OCI-LY3 (cell line): ENCODE data around the gene PLD3.

Experiments
- H2AFZ ChIP-seq: fragments of 200-600, 300-600 bp; shearing (Covaris generic); 2 replicates; pipeline ENCODE4 v1.6.0; 2014; ENCODE audit warnings: antibody characterized with exemption, low read depth, low read length
- H3K27ac ChIP-seq: fragments of 200-600, 300-600 bp; sonication (generic); 2 replicates; pipeline ENCODE4 v1.5.1; 2014; ENCODE audit warnings: mild to moderate bottlenecking, low read length, moderate library complexity, mixed read lengths
- H3K27me3 ChIP-seq: fragments of 200-600, 300-600 bp; sonication (generic); 2 replicates; pipeline ENCODE4 v1.6.1; 2014; ENCODE audit warnings: low read depth, low read length, mixed read lengths
- H3K36me3 ChIP-seq: fragments of 200-600, 300-600 bp; sonication (generic); replicated peaks from 2 replicates; pipeline ENCODE3; 2014; ENCODE audit warnings: low read depth, low read length, mixed read lengths
- H3K4me1 ChIP-seq: fragments of 300-600, 200-600 bp; sonication (generic); 2 replicates; pipeline ENCODE4 v1.6.1; 2014; ENCODE audit warnings: low read length, mixed read lengths
- H3K4me2 ChIP-seq: fragments of 200-600, 300-600 bp; sonication (generic); 2 replicates; pipeline ENCODE4 v1.6.1; 2014; ENCODE audit warnings: low read length, mixed read lengths
- H3K4me3 ChIP-seq: fragments of 300-600, 200-600 bp; sonication (generic); 2 replicates; pipeline ENCODE4 v1.5.1; 2014; ENCODE audit warnings: antibody characterized with exemption, mild to moderate bottlenecking, low read length, moderate library complexity
- H3K79me2 ChIP-seq: fragments of 300-600, 200-600 bp; shearing (Covaris generic); 2 replicates; pipeline ENCODE4 v1.6.1; 2014; ENCODE audit warnings: mild to moderate bottlenecking, low read length, mixed read lengths
- H3K9ac ChIP-seq: fragments of 300-600, 200-600 bp; shearing (Covaris generic); 2 replicates; pipeline ENCODE4 v1.6.0; 2014; ENCODE audit warnings: mild to moderate bottlenecking, low read length, moderate library complexity
- H3K9me3 ChIP-seq: fragments of 200-600, 300-600 bp; shearing (Covaris generic); 2 replicates; pipeline ENCODE4 v1.6.1; 2014; ENCODE audit warnings: low read length, mixed read lengths; ENCODE audit not compliant: insufficient read depth
- H4K20me1 ChIP-seq: fragments of 200-600, 300-600 bp; sonication (generic); 2 replicates; pipeline ENCODE4 v1.6.1; 2016; ENCODE audit warnings: low read length, mixed read lengths; ENCODE audit not compliant: insufficient read depth
- EZH2phosphoT487 ChIP-seq: fragments of 200-600 bp; shearing (Covaris generic); IDR thresholded peaks from 2 replicates; pipeline ENCODE4 v1.6.1; 2018; ENCODE audit warnings: antibody characterized with exemption, mixed run types, low read depth
- TF ChIP-seq, protein P1 (sequence below): fragments of 200-600, 300-600 bp; sonication (generic); IDR thresholded peaks from 2 replicates; pipeline ENCODE4 v1.5.1; 2014; ENCODE audit warnings: antibody characterized with exemption, low read length, low read depth

PLD3 gene

DNA sequence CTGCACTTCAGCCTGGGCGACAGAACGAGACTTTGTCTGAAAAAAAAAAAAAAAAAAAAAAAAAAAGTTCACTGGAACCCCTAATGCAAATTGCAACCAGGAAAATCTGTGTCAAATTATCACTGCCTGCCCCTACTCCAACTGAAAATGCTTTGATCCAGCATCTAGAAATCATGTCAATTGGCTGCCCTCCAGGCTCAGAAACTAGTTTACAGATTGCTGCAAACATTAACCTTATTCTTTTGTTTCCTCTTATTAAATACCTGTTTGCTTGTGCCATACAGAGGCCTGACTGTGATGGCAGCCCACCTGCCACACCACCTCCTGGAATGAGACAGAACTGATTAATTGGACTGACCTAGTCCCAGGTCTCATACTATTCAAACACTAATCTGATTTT is 44.7 kb upstream of the PLD3 start:
- Histone ChIP-seq H3K27me3 (no peaks in the 10 kb centered on the region), H3K9me3 (no peaks in the 10 kb centered on the region), H3K4me3 (no peak overlapping the region), H3K36me3 (no peaks in the 10 kb centered on the region), H3K27ac (no peak overlapping the region), H3K9ac (no peak overlapping the region), H4K20me1 (no peaks in the 10 kb centered on the region), H2AFZ (no peak overlapping the region), H3K4me1 (no peaks in the 10 kb centered on the region), H3K79me2 (no peaks in the 10 kb centered on the region), H3K4me2 (no peak overlapping the region)
- TF ChIP-seq, protein P1, sequence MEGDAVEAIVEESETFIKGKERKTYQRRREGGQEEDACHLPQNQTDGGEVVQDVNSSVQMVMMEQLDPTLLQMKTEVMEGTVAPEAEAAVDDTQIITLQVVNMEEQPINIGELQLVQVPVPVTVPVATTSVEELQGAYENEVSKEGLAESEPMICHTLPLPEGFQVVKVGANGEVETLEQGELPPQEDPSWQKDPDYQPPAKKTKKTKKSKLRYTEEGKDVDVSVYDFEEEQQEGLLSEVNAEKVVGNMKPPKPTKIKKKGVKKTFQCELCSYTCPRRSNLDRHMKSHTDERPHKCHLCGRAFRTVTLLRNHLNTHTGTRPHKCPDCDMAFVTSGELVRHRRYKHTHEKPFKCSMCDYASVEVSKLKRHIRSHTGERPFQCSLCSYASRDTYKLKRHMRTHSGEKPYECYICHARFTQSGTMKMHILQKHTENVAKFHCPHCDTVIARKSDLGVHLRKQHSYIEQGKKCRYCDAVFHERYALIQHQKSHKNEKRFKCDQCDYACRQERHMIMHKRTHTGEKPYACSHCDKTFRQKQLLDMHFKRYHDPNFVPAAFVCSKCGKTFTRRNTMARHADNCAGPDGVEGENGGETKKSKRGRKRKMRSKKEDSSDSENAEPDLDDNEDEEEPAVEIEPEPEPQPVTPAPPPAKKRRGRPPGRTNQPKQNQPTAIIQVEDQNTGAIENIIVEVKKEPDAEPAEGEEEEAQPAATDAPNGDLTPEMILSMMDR, result no peak
- no peak for TF ChIP-seq EZH2phosphoT487

DNA sequence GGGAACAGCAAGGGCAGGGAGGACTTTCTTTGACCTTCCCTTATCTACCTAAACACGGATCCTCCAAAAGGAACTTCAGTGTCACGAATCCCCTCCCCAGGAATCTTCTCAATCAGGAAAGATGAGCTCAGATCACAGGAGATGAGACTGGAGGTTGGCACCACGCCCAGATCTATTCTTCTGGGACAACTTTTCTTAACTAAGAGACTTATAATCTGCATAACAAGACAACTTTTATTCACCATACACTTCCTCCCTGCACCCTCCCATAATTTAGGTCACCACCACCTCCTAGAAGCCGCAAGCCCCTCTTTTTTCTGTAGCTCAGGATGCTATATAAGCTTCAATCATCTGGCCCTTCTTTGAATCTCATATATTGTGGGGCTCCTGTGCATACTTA is 44.2 kb upstream of the PLD3 start:
- Histone ChIP-seq H4K20me1 (no peaks in the 10 kb centered on the region), H3K9me3 (no peaks in the 10 kb centered on the region), H3K9ac (no peak overlapping the region), H3K79me2 (no peaks in the 10 kb centered on the region), H3K4me2 (no peak overlapping the region), H2AFZ (no peak overlapping the region), H3K27ac (no peak overlapping the region), H3K4me1 (no peaks in the 10 kb centered on the region), H3K36me3 (no peaks in the 10 kb centered on the region), H3K4me3 (no peak overlapping the region), H3K27me3 (no peaks in the 10 kb centered on the region)
- TF ChIP-seq EZH2phosphoT487, result no peak
- TF ChIP-seq, protein P1, result no peak

DNA sequence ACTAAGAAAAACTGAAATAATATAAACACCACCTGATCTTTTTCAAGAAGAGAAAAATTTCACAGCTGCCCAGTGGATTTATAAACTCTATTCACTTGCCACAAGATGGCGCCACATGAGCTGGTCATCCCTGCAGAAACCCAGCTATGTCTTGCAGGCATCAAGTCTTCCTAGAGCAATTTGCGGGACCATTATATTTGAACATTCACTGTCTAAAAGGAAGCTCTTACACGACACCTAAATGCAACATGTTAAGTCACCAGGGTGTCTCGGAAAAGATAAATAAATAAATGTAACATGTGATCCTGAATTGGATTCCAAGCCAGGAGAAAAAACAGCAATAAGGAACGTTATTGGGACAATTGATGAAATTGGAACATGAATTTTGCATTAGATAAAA is 43.1 kb upstream of the PLD3 start:
- Histone ChIP-seq H3K4me1 (no peaks in the 10 kb centered on the region), H3K36me3 (no peaks in the 10 kb centered on the region), H3K79me2 (no peaks in the 10 kb centered on the region), H3K4me3 (no peak overlapping the region), H2AFZ (no peak overlapping the region), H3K9ac (no peak overlapping the region), H3K9me3 (no peaks in the 10 kb centered on the region), H4K20me1 (no peaks in the 10 kb centered on the region), H3K27me3 (no peaks in the 10 kb centered on the region), H3K4me2 (no peak overlapping the region), H3K27ac (no peak overlapping the region)
- TF ChIP-seq, protein P1, result peak; percentile 95
- no peak for TF ChIP-seq EZH2phosphoT487

DNA sequence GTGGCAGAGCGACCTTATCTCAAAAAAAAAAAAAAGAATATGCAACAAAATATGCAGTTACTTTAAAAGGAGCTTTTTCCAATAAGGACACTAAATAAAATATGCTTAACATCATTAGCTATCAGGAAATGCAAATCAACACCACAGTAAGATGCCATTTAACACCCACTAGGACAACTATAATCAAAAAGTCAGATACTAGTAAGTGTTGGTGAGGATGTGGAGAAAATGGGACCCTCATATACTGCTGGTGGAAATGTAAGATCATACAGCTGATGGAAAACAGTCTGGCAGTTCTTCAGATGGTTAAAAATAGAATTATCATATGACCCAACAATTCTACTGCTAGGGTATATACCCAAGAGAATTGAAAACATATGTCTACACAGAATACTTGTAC is 38.8 kb upstream of the PLD3 start:
- Histone ChIP-seq H4K20me1 (no peaks in the 10 kb centered on the region), H2AFZ (no peak overlapping the region), H3K4me1 (no peaks in the 10 kb centered on the region), H3K27me3 (no peaks in the 10 kb centered on the region), H3K79me2 (no peaks in the 10 kb centered on the region), H3K9ac (no peak overlapping the region), H3K36me3 (no peaks in the 10 kb centered on the region), H3K27ac (no peak overlapping the region), H3K9me3 (no peaks in the 10 kb centered on the region), H3K4me3 (no peak overlapping the region), H3K4me2 (no peak overlapping the region)
- TF ChIP-seq, protein P1, result no peak
- TF ChIP-seq EZH2phosphoT487, result no peak
